Measurements from ENCODE around the gene SPI1.
"Not testable (repeated sequence)": the region's sequence is repeated elsewhere in the genome, so short reads cannot be mapped to it uniquely, and the experiment has no call there.

Gene SPI1

GRCh38 chr11:47338396-47339241 is 39.7 kb downstream of the SPI1 start:
- no peak for DNase-seq (ENCODE audit: low read depth)

GRCh38 chr11:47337229-47337924 is 41.0 kb downstream of the SPI1 start:
- DNase-seq (ENCODE audit: low read depth), result no peak

- DNase-seq (ENCODE audit: low read depth), result no peak
These were observed 41.8 kb downstream of the SPI1 start for GRCh38 chr11:47336595-47336994.

GRCh38 chr11:47335733-47336132 is 42.6 kb downstream of the SPI1 start:
- DNase-seq (ENCODE audit: low read depth), result no peak

- not testable (repeated sequence) for DNase-seq (ENCODE audit: low read depth)
These were observed 43.5 kb downstream of the SPI1 start for GRCh38 chr11:47334699-47335411.

- DNase-seq (ENCODE audit: low read depth), result no peak
These were observed 44.4 kb downstream of the SPI1 start for GRCh38 chr11:47333886-47334443.

- DNase-seq (ENCODE audit: low read depth), result no peak
These were observed 44.9 kb downstream of the SPI1 start for GRCh38 chr11:47333526-47333845.

GRCh38 chr11:47332791-47333525 is 45.4 kb downstream of the SPI1 start:
- no peak for DNase-seq (ENCODE audit: low read depth)

- DNase-seq (ENCODE audit: low read depth), result no peak
These were observed 46.0 kb downstream of the SPI1 start for GRCh38 chr11:47332303-47332711.

GRCh38 chr11:47331454-47332302 is 46.7 kb downstream of the SPI1 start:
- no peak for DNase-seq (ENCODE audit: low read depth)

GRCh38 chr11:47329987-47330931 is 48.1 kb downstream of the SPI1 start:
- no peak for DNase-seq (ENCODE audit: low read depth)

- DNase-seq (ENCODE audit: low read depth), result no peak
These were observed 48.8 kb downstream of the SPI1 start for GRCh38 chr11:47329431-47329986.

- DNase-seq (ENCODE audit: low read depth), result no peak
These were observed 49.6 kb downstream of the SPI1 start for GRCh38 chr11:47328449-47329390.

GRCh38 chr11:47327949-47328348 is 50.4 kb downstream of the SPI1 start:
- DNase-seq (ENCODE audit: low read depth), result no peak

- no peak for DNase-seq (ENCODE audit: low read depth)
These were observed 51.3 kb downstream of the SPI1 start for GRCh38 chr11:47327025-47327424.

GRCh38 chr11:47326198-47326597 is 52.1 kb downstream of the SPI1 start:
- no peak for DNase-seq (ENCODE audit: low read depth)

GRCh38 chr11:47325271-47326041 is 52.9 kb downstream of the SPI1 start:
- no peak for DNase-seq (ENCODE audit: low read depth)

GRCh38 chr11:47324520-47324919 is 53.8 kb downstream of the SPI1 start:
- no peak for DNase-seq (ENCODE audit: low read depth)

All from stimulated activated CD8-positive, alpha-beta memory T cell treated with anti-CD3 and anti-CD28 coated beads, Interleukin-15, amount 100 ng/mL, for 24 hours (primary cell).